ENCODE results near the gene PTPN1. TPM values are rescaled to one million over a fixed set of nuclear protein-coding genes. Genes with fewer than 3 reads are reported as not detected.

The PTPN1 gene
- polyA plus RNA-seq, 1 donor (not counting 4 experiments of a cell fraction or from before 2014, with no cell fraction given): 61.6 TPM

- H3K9ac ChIP-seq (ENCODE audit: control insufficient read depth, extremely low read depth, insufficient read depth, low read length): no peak overlapping the region
- no peak for FAIRE-seq
- DNase-seq (ENCODE audit: low read depth, low spot score): no peak
- no peaks in the 10 kb centered on the region for H3K79me2 ChIP-seq (ENCODE audit: control insufficient read depth, insufficient read depth, low read length)
- no peak overlapping the region for H3K4me2 ChIP-seq (ENCODE audit: control insufficient read depth, extremely low read depth, insufficient read depth, low read depth, low read length)
- H3K9me1 ChIP-seq (ENCODE audit: control insufficient read depth, extremely low read depth, insufficient read depth, low read length): no peaks in the 10 kb centered on the region
- no peaks in the 10 kb centered on the region for H3K4me1 ChIP-seq (ENCODE audit: control insufficient read depth, extremely low read depth, insufficient read depth, low read length)
- no peak overlapping the region for H2AFZ ChIP-seq (ENCODE audit: control insufficient read depth, low read length)
- dilution Hi-C loops (cut with MboI; ENCODE audit: extremely low pct_ligation_motif_present, low sequenced_read_pairs): no loop called here
- H3K9me3 ChIP-seq (ENCODE audit: control insufficient read depth, low read depth, low read length): no peaks in the 10 kb centered on the region
- H4K20me1 ChIP-seq (ENCODE audit: control insufficient read depth, extremely low read depth, insufficient read depth, low read length): no peaks in the 10 kb centered on the region
- H3K27ac ChIP-seq (ENCODE audit: control insufficient read depth, insufficient read depth, low read length): no peak overlapping the region
- H3K4me3 ChIP-seq (ENCODE audit: control insufficient read depth in 2 of 3, extremely low read depth in 1 of 3, insufficient read depth in 2 of 3, low read depth in 1 of 3, low read length in 3 of 3): no peak overlapping the region
- no peak for TF ChIP-seq EZH2 (IDR thresholded peaks at IDR 0.05; ENCODE audit: low read length)
- TF ChIP-seq, protein P1, sequence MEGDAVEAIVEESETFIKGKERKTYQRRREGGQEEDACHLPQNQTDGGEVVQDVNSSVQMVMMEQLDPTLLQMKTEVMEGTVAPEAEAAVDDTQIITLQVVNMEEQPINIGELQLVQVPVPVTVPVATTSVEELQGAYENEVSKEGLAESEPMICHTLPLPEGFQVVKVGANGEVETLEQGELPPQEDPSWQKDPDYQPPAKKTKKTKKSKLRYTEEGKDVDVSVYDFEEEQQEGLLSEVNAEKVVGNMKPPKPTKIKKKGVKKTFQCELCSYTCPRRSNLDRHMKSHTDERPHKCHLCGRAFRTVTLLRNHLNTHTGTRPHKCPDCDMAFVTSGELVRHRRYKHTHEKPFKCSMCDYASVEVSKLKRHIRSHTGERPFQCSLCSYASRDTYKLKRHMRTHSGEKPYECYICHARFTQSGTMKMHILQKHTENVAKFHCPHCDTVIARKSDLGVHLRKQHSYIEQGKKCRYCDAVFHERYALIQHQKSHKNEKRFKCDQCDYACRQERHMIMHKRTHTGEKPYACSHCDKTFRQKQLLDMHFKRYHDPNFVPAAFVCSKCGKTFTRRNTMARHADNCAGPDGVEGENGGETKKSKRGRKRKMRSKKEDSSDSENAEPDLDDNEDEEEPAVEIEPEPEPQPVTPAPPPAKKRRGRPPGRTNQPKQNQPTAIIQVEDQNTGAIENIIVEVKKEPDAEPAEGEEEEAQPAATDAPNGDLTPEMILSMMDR (optimal IDR thresholded peaks at IDR 0.05 in 1 of 3, IDR thresholded peaks at IDR 0.05 in 1 of 3, conservative IDR thresholded peaks at IDR 0.05 in 1 of 3; ENCODE audit: extremely low read depth in 1 of 3, insufficient read depth in 2 of 3, low read length in 3 of 3): no peak
- no peaks in the 10 kb centered on the region for H3K27me3 ChIP-seq (ENCODE audit: control insufficient read depth, extremely low read depth, insufficient read depth, low read length)
- no peaks in the 10 kb centered on the region for H3K36me3 ChIP-seq (ENCODE audit: control insufficient read depth in 2 of 2, extremely low read depth in 1 of 2, insufficient read depth in 2 of 2, low read length in 2 of 2)
Measured at GRCh38 chr20:50607850-50608749, 97.9 kb downstream of the PTPN1 start.

GRCh38 chr20:50608750-50609104, 98.5 kb downstream of the PTPN1 start:
- Histone ChIP-seq H3K79me2 (ENCODE audit: control insufficient read depth, insufficient read depth, low read length) (no peaks in the 10 kb centered on the region), H3K9ac (ENCODE audit: control insufficient read depth, extremely low read depth, insufficient read depth, low read length) (no peak overlapping the region), H3K4me2 (ENCODE audit: control insufficient read depth, extremely low read depth, insufficient read depth, low read depth, low read length) (no peak overlapping the region), H3K27me3 (ENCODE audit: control insufficient read depth, extremely low read depth, insufficient read depth, low read length) (no peaks in the 10 kb centered on the region), H3K4me1 (ENCODE audit: control insufficient read depth, extremely low read depth, insufficient read depth, low read length) (no peaks in the 10 kb centered on the region), H3K9me3 (ENCODE audit: control insufficient read depth, low read depth, low read length) (no peaks in the 10 kb centered on the region), H3K36me3 (ENCODE audit: control insufficient read depth in 2 of 2, extremely low read depth in 1 of 2, insufficient read depth in 2 of 2, low read length in 2 of 2) (no peaks in the 10 kb centered on the region), H3K4me3 (ENCODE audit: control insufficient read depth in 2 of 3, extremely low read depth in 1 of 3, insufficient read depth in 2 of 3, low read depth in 1 of 3, low read length in 3 of 3) (no peak overlapping the region), H3K9me1 (ENCODE audit: control insufficient read depth, extremely low read depth, insufficient read depth, low read length) (no peaks in the 10 kb centered on the region), H4K20me1 (ENCODE audit: control insufficient read depth, extremely low read depth, insufficient read depth, low read length) (no peaks in the 10 kb centered on the region), H3K27ac (ENCODE audit: control insufficient read depth, insufficient read depth, low read length) (no peak overlapping the region), H2AFZ (ENCODE audit: control insufficient read depth, low read length) (no peak overlapping the region)
- DNase-seq (ENCODE audit: low read depth, low spot score): no peak
- no peak for FAIRE-seq
- dilution Hi-C loops (cut with MboI; ENCODE audit: extremely low pct_ligation_motif_present, low sequenced_read_pairs): no loop called here
- TF ChIP-seq, protein P1 (optimal IDR thresholded peaks at IDR 0.05 in 1 of 3, IDR thresholded peaks at IDR 0.05 in 1 of 3, conservative IDR thresholded peaks at IDR 0.05 in 1 of 3; ENCODE audit: extremely low read depth in 1 of 3, insufficient read depth in 2 of 3, low read length in 3 of 3): no peak
- TF ChIP-seq EZH2 (IDR thresholded peaks at IDR 0.05; ENCODE audit: low read length): no peak

Data from keratinocyte (primary cell).